GM21529 (cell line): ENCODE results near the gene TSC22D1.
"Not testable (repeated sequence)": the region's sequence is repeated elsewhere in the genome, so short reads cannot be mapped to it uniquely, and the experiment has no call there.

Experiments used
- ATAC-seq: cut with Tn5 transposase; IDR thresholded peaks from one replicate; pipeline ENCODE4 v1.9.1; 2021; ENCODE audit not compliant: unreplicated experiment

The TSC22D1 gene

DNA sequence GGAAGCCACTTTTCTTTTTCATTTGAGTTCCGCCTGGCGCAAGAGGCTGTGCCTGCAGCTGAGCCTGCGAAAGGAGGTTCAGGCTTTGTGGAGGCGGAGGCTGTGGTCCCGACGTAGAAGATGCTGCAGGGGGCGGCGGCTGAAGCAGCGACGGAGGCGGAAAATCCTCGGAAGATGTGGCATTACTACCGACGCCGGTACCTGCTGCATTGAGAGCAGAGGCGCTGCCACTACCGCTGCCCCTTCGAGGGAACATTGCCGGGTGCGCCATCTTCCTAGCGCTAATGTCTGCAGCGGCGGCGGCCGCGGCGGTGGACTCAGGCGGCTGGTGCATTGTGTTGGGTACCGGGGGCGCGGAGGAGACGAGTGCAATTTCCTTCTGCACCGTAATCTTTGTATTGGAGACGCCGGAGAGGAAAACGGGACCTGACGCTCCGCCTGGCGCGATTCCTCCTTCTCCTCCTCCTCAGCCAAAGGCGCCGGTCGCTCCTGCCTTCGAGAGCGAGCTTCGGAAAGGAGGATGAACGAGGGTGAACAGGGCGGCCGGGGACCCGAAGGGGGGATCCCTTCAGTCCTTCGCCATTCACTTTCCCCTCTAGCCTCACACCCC lies at the start of gene TSC22D1:
Gene TSC22D1, minus strand, starts transcription at position 590 of the 610 bp plus-strand sequence. Its CDS starts 256 bp downstream, at position 334.
- no peak for ATAC-seq

DNA sequence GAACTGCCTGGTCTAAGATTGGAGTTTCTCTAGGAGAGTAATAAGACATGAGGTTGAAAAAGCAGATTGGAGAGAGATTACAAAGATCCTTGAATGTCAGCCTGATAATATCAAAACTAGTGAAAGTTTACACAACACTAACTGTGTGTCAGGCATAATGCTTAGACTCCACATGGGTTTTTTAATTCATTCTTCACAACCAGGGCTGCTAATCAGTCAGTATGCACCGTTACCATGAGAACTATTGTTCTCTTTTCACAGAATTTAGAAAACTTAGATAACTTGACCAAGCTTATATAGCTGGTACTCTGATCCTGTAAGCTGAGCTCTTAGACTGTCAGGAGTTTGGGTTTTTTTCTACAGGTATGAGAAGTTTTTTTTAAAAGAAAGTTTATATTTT lies 46.6 kb upstream of the TSC22D1 start:
- no peak for ATAC-seq

DNA sequence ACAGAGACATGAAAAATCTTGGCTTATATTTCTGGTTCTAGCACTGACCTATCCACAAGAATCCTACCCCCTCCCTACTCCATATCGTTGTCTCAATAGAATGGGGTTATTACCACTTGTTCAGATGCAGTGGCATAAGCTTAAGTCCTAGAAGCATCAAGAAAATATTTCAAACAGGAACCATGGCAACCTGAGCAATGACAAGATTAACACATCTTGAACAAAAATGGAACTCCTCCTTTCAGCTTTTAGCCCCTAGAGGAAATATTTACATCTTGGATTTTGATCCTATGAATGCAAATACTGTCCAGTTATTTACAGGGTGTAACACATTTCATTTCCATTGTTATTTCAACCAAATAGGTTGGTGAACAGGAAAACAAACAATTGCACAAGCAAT lies 46.1 kb upstream of the TSC22D1 start:
- ATAC-seq, result no peak

DNA sequence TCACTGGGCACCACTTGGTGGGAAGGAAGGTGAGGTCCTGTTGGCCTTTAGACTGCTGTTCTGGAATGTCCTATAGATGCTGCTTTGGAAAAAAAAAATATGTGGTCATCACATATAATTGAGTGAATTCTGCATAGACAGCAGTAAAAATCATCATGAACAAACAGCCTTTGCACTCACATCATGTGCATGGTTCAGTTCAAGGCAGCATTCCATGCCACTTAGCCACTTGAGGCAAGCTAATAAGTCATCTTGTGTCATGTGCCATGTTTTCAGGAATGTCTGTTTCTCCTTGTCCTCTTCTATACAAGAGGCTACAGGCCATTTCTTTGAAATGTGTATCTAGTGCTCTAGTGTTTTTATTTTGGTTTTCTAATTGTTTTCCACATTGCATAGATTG lies 43.9 kb upstream of the TSC22D1 start:
- no peak for ATAC-seq

DNA sequence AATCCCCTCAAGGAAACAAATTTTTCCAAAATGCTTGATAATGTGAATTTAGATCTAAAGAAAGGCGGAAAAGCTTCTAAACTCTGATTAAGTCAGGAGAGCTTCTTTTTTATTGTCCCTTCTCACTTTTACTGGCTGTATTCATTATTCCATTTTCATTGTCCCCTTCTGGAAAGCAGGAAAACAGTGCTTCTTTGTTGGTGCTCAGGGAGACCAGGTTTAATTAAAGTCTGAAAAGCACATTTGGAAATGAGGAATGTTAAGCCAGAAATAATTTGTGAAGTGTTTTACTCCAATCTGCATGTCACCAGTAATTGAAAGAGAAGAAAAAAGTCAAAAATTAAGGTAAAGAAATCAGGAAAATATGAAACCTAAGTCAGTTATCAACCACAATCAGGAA lies 43.5 kb upstream of the TSC22D1 start:
- no peak for ATAC-seq

DNA sequence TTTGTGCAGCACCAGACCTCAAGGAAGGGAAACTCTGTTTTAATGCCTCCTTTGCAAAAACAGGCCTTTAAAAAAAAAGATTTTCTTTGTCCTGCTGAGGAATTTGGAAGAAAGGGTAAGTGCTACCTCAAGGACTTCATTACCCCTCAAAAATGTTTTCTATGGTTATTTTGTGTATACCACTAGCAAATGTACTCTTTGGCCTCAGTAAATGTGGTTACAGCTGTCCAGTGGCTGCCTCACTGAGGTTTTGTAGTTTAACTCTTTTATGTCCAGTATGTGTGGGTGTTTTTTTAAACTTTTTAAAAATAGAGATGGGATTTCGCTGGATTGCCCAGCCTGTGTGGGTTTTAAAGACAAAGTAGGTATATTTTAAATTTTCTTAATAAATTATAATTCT lies 42.2 kb upstream of the TSC22D1 start:
- ATAC-seq, result no peak

DNA sequence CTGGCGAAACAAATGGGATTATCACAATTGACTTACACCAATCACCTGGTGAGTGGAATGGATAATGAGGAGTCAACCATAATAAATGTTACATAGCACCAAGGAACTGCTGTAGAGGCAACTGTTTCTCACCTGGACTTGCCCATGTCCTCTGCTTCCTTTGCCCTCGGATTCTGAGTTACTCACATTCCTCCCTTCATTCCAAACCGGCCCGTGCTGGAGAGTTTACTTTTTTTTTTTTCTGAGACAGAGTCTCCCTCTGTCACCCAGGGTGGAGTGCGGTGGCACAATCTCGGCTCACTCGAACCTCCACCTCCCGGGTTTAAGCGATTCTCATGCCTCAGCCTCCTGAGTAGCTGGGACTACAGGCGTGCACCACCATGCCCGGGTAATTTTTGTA lies 41.5 kb upstream of the TSC22D1 start:
- ATAC-seq, result no peak

DNA sequence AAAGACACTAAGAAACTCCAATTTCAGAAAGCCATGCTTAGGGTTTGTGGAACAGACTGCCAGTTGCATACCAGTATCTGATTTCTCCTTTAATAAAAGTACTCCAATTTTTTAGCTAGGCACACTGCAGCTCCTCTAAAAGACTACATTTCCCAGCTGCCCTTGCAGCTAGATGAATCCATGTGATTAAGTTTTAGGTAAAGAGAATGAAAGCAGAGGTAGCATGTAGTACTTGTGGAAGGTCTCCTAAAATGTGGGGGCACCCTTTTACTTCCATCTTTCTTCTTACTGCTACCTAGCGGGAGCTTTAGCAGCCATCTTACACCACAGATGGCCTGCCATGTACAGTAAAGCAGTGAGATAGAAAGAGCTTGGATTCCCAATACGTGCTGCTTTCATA lies 33.0 kb upstream of the TSC22D1 start:
- ATAC-seq, result no peak

DNA sequence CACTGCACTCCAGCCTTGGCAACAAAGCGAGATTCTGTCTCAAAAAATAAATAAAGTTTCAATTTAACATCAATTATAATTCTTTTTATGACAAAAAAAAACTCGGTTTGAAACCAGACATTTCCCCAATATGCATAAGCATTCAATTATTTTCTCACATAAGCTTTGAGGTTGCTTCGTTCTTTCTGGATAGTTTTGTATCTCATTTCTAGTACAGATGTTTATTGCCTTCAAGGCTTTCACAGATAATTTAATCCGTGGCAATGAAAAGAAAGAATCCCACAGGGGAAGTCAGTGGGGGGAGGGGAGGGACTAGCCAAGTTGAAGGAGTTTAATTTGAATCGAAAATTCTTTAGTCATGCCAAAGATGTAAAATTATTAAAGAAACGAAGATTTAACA lies 29.6 kb upstream of the TSC22D1 start:
- no peak for ATAC-seq

DNA sequence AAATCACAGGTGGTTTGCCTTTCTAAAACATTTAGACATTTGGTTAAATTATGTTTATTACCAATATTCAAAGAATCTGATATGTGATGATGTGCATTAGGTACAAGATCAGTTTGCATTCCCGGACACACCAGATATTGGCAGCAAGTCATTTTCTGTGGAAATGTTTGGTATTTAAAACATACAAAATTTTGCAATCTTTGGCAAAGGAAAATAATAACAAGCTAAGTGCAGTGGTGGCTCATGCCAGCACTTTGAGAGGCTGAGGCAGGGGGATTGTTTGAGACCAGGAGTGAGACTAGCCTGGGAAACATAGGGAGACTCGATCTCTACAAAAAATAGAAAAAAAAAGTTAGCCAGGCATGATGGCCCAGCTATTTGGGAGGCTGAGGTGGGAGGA lies 29.1 kb upstream of the TSC22D1 start:
- ATAC-seq, result no peak

DNA sequence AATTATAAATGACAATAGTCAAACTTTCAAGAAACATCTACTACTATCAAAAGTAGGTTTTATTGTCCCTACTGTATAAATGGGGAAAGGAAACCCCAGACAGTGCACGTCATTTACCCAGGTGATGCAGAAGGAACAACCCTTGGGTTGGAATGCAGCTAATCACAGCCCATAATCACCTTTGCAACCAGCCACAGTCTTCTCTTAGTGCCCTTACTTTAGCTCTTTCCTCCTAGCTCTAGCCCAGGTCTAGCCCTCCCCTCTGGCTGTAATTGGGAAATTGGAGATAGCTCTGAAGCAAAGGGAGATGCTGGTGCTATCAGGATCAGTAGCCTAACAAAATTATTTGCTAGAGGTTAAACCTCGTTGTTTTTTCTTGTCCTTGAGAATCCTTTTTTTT lies 25.5 kb upstream of the TSC22D1 start:
- ATAC-seq, result no peak

DNA sequence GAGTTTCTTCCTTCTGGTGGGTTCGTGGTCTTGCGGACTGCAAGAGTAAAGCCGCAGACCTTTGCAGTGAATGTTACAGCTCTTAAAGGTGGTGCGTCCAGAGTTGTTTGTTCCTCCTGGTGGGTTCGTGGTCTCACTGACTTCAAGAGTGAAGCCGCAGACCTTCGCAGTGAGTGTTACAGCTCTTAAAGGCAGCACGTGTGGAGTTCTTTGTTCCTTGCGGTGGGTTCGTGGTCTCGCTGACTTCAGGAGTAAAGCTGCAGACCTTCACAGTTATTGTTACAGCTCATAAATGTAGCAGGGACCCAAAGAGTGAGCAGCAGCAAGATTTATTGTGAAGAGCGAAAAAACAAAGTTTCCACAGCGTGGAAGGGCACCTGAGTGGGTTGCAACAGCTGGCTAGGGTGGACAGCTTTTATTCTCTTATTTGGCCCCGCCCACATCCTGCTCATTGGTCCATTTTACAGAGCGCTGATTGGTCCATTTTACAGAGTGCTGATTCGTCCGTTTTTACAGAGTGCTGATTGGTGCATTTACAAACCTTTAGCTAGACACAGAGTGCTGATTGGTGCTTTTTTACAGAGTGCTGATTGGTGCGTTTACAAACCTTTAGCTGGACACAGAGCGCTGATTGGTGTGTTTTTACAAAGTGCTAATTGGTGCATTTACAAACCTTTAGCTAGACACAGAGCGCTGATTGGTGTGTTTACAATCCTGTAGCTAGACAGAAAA lies 17.9 kb upstream of the TSC22D1 start:
- ATAC-seq, result not testable (repeated sequence)

DNA sequence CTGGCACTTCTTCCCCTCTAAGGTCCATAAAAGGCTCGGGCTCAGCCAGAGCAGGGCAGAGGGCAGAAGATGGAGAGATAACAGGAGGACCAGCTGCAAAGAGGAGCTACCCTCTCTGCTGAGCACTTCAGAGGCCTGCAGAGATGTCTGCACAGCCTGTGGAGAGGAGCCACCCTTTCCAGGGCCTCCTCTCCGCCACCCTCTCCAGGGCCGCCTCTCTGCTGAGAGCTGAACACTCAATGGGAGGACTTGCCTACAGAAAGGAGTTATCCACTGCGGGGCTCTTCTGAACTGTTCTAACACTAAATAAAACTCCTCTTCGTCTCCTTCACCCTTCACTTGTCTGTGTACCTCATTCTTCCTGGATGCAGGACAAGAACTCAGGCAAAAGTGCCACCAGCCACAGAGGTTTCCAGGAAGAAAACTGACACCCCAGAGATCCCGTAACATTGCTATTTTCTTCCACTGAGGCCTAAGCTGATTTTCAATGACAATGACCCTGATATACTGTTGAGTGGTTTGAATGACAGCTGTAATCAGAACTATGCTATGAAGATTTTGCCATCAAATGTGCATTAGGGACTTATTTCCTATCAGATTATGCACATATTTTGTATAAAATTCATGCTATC lies 16.2 kb upstream of the TSC22D1 start:
- no peak for ATAC-seq

DNA sequence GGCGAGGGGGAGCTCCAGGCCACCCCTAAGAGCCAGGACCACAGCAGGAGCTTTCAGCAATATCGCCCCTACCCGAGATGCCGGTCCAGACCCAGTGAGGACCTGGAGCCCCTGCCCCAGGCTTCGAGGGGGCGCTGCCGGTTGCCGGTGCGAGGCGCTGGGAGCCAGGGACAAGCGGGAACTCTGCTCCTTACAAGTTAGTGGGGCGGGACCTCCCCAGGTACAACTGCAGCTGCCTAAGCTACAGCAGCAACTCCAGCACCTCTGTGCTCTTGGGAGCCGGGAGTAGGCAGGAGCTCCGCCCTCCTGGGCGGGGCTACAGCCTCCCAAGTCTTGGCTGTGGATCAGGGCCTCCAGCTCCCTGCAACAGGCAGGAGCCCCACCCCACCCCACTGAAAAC lies 15.2 kb upstream of the TSC22D1 start:
- no peak for ATAC-seq

DNA sequence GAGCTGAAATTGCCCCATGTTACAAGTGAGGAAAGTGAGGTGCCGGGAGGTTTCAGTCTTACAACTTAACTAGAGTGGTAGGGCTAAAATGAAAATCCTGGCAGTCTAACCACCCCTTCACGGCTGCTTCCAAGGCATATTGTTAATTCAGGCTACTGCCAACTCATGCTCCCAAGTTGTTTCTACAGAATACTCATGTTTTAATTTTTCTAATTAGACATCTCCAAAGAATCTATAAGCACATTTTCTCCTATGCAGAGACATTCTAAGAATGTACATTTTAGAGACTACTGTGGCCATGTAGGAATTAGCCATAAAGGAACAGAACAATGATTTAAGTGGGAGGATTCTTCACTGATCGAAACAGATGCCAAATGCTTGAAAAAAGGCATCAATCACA lies 7.0 kb upstream of the TSC22D1 start:
- no peak for ATAC-seq

DNA sequence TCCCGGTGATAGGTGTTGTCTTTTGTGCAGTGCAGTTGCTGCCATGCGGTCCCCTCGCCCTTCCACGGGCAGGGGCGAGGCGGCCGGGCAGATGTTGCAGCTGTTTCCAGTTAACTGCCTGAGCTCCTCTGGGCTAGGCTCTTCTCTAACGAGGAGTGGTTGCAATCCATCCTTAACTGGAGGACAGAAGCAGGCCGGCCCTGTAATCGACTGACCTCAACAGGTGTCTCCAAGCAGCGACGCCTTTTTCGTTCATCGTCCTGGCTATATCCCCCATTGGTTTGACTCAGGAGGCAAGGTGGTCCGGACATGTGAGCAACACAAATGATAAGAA lies 1.9 kb upstream of the TSC22D1 start:
- no peak for ATAC-seq

DNA sequence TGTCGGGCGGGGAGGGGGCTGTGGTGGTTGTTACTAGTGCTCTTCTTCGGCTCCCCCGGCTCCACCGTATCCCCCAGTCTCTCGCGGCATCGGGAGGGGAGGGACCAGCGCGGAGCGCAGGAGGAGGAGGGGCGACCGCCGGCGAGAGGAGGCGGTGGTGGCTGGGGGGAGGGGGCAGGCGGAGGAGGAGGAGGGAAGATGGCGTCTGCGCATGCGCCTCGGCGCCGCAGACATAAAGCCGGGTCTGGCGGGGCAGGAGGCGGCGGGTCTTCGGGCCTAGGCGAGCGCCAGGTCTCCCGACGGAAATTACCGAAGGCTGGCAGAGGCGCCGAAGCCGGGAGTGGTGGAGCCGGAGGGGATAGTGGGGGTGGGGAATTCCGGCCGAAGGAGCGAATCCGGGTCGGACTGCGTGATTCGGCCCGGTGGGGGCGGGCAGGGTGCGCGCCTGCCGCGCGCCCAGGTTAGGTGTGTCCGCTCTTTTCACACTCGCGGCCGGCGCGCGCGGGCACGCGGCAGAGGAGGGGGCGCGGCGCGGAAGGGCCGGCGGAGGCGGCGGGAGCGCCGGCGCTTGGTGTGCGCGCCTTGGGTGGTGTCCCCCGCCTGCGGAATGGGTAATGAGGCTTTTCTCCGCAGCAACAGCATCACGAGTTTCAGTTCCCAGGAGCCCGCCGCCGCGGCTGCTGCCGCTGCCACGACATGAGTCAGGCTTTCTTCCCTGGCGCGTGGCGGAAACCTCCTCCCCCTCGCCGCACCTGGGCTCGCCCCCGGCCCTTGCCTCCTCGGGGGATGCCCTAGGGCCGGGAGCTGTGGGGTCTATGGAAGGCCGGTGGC lies 1.3 kb upstream of the TSC22D1 start:
- peak; percentile 62 for ATAC-seq

DNA sequence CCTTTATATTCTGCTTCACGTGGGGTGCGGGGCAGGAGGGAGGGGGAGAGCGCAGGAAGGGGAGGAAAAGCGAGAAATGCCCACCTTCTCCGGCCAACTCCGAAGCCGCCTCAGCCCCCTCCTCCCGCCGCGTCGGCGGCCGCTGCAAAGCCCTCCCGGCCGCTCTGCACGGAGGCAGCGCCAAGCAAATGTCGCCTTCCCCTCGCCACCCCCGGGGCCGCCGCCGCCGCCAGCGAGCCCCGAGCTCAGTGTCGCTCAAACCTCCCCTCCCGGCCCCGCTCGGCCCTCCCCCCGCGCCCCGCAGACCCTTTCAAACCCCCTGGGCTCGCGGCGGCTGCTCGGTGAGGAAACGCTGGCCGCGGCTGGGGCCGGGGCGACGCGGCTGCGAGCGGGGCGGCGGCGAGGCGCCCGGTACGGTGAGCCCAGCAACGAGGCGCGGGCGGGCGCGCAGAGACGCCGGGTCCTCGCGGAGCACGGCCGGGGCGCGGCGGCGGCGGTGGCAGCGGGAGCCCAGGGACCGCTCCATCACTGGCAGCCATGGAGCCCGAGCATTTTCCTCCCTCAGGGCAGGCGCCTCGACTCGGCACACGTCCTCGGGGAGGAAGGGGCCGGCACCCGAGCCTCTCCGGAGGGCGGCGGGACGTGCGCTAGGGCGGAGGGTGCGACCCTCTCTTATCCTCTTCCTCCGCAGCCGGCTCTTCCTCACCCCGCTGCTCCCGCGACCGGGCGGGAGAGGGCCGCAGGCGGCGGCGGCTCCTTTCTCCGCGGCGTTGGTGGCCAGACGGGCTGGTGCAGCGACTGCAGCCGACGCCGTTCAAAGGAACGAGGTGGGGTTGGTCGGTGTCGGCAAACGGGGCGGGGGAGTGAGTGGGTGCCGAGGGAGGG lies 463 bp upstream of the TSC22D1 start:
- ATAC-seq, result peak; percentile 23

DNA sequence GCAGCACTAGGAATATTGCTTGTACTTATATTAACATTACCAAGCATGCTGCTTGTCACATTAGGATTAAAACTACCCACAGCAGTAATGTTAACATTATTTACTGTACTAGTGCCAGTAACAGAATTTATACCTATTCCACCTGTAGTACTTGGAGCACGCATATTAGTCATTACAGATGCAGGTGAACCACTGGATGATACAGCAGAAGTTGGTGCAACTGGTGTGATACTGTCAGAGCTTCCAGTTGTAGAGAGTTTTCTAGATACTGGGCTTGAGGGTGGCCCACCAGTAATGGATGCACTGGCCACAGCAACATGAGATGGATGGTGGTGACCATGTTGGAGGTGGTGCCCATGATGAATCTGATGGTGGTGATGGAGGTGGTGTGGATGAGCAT lies 1.1 kb downstream of the TSC22D1 start:
- ATAC-seq, result no peak

DNA sequence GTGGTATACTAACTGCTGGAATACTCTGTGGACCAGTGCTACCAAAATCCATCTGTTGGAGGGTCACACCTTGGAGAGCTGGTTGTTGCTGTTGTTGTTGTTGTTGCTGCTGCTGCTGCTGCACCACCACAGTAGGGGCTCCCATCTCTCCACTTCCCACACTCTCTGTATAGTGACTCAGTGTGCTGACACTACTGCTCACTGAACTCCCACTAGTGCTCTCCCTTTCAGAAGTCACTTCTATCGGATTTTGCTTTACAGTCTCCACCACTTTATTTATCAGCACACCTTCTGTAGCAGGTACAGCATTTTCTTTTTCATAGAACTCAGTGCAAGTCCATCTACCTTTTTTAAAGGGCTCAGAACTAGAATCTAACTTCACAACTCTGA lies 1.7 kb downstream of the TSC22D1 start:
- no peak for ATAC-seq
